SK-N-MC (cell line): Measurements from ENCODE around the gene POMGNT1.

Experiments used
- EZH2 ChIP-seq: fragments of 200-600 bp; sonication (generic); IDR thresholded peaks from one replicate; pipeline ENCODE4 v1.6.1; 2017; ENCODE audit warnings: antibody characterized with exemption
- POLR2AphosphoS5 ChIP-seq: IDR thresholded peaks from 2 replicates; pipeline ENCODE4 v1.6.1; 2012; ENCODE audit warnings: mild to moderate bottlenecking, low read depth, low read length, borderline replicate concordance

DNA sequence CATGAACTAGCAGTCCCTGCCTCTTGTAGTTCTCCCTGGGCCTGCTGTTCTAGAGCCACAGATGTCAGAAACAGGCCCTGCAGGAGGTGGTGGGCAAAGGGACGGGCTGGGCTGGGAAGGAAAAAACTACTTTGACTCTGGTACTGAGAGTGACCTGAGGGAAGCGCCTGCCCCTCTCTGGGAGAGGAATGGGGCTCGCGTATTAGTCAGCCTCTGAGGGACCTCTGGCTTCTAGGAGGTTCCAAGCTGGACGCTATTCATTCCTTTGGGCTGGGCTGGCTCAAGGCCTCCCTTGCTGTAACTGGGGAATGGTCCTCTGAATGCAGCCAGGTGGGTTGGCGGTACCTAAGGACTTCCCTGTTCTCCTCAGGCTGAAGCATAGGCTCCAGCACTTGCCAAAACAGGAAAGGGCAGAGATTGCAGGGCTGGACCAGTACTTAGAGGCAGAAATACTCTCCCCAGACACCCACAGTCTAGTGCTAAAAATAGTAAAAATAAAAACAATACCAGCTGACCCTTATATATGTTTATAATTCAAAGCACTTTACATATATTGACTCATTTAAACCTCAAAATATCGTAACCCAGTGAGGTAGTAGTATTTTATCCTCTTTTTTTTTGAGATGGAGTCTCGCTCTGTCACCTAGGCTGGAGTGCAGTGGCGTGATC, 7.1 kb downstream of the POMGNT1 start:
- no peak for TF ChIP-seq EZH2
- TF ChIP-seq POLR2AphosphoS5, result no peak
